NCI-H2227 treated with DMSO at 0.1 percent for 48 hours (cell line): ENCODE data around the gene TRIM74.
"Not testable (repeated sequence)": the region's sequence is repeated elsewhere in the genome, so short reads cannot be mapped to it uniquely, and the experiment has no call there.

Experiments
- DNase-seq: peaks from one replicate; lab custom pipeline; 2025; lab: John Stamatoyannopoulos, UW

The TRIM74 gene

GRCh38 chr7:72954563-72955198 is 14.6 kb downstream of the TRIM74 start:
- not testable (repeated sequence) for DNase-seq

GRCh38 chr7:72953901-72954562 is 15.2 kb downstream of the TRIM74 start:
- DNase-seq = not testable (repeated sequence)

- not testable (repeated sequence) for DNase-seq
These were observed 18.8 kb downstream of the TRIM74 start for GRCh38 chr7:72950432-72950831.

DNA sequence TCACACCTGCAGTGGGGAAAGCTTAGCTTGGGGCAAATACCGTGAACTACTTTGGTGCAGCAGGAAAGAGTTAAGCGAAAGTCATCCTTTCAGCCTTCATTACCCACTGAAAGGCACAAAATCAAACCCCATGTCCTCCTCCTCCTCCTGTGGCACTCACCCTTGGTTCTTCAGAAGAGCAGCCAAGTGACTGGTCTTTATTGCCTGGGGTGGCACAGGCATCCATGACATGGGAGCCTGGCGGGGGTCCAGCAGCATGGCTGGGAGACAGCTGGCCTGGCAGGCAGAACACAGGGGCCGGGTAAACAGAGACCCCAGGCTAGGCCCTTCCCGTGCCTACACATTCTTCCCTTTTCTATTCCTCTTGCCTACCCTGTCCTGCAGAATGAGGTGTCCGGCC is 19.6 kb downstream of the TRIM74 start:
- not testable (repeated sequence) for DNase-seq

DNA sequence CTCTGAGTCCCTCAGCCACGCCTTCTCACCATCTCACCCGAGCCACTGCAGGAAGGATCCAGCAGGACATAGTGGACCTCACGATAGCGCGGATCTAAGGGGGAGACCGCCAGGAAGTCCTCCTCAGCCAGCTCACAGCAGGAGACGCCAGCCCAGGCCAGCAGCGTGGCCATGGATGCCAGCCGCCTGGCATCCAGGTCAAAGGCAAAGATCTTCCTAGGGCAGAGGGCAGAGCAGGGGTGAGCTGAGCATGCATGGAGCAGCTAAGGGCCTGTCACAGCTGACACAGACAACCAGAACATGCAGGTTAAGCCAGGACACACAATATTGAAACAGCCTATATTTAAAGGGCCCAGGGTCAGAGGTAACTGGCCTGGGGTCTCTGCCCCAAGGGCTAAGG is 20.0 kb downstream of the TRIM74 start:
- not testable (repeated sequence) for DNase-seq

- DNase-seq = not testable (repeated sequence)
These were observed 20.6 kb downstream of the TRIM74 start for GRCh38 chr7:72948714-72949113.

DNA sequence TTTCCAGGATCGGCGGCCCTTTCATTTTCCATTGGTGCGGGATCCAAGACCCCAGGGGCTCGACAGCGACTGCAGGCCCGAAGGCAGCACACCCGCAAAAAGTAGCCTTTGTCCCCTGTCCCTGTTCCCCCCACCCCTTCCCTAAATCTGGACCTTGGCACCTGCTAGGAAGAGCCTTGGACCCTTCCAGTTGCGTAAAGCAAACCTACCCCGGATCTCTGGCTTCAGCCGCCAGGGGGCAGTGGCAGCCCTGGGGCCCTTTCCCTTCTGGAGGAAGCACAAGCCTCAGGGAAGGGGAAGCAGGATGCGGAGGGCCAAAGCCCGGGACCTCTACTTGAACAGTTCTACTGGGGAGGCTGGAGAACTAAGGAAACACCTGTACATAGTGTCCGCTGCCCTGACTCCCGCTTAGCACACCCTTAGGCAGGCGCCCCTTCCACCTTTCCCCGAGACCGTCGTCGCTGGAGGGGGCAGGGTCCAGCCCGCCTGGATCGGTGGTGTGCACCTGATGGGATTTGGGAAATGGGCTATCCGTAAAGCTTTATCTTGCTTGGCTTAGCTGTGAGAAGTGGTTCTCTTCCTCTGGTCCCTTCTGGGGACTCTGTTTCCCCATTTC is 23.0 kb downstream of the TRIM74 start:
- not testable (repeated sequence) for DNase-seq

DNA sequence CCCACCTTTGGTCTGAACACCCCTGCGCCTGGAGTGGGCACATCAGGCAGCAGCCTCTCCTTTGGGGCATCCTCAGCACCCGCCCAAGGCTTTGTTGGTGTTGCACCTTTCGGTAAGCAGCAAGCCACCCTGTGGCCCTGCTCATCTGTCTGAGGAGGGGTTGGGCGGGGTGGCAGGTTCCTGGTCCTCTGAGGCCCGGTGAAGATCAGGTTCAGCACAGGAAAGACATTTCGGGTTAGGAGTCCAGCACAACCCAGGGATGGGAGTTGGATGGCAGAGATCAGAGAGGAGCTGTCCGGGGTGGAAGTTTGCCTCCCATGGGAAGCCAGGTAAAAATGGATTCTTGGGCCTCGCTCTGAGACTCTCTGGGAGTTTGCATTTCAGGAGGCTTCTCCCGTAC is 23.7 kb downstream of the TRIM74 start:
- DNase-seq = not testable (repeated sequence)

DNA sequence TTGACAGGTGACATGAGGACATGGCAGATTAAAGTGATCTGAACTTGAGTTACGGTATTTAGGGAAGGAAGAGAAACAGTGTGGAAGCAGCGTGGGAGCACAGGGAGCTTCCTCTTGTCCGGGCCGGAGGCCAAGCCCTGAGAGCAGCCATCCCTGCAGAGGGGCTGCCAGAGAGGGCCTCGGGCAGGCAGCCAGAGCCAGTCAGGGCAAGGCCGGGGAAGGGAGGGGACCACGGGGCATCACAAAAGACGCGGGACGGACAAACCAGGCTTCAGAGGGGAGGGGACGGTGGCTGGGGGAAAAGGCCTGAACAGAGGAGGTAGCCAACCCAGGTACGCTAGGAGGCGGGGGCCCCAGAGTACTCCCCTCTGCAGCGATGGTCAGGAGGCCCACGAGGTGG is 24.3 kb downstream of the TRIM74 start:
- not testable (repeated sequence) for DNase-seq

- not testable (repeated sequence) for DNase-seq
These were observed 26.3 kb downstream of the TRIM74 start for GRCh38 chr7:72942956-72943355.

DNA sequence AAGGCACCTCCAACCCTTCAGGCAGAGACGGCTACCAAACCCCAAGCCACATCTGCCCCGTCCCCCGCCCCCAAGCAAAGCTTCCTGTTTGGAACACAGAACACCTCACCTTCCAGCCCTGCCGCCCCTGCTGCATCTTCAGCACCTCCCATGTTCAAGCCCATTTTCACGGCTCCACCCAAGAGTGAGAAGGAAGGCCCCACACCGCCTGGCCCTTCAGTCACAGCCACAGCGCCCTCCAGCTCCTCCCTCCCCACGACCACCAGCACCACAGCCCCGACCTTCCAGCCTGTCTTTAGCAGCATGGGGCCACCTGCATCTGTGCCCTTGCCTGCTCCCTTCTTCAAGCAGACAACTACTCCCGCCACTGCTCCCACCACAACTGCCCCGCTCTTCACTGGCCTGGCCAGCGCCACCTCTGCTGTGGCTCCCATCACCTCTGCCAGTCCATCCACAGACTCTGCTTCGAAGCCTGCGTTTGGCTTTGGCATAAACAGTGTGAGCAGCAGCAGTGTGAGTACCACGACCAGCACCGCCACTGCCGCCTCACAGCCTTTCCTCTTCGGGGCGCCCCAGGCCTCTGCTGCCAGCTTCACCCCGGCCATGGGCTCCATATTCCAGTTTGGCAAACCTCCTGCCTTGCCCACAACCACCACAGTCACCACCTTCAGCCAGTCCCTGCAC is 27.1 kb downstream of the TRIM74 start:
- not testable (repeated sequence) for DNase-seq

DNA sequence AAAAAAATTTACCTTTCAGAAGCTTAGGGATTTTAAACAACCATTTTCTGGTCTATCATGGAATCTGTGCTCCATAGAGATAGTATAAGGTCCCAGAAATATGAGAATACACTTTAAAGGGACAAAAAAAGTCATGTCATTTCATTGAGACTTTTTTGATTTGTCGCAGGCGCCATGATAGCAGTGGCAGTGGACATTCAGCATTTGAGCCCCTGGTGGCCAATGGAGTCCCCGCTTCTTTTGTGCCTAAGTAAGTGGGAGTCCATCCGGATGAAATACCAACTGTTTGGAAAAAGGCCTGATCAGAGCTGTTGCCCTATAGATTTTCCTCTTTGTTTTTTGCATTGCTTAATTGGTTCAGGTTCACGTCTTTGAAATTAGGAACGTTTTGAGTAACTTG is 41.0 kb downstream of the TRIM74 start:
- DNase-seq = not testable (repeated sequence)

DNA sequence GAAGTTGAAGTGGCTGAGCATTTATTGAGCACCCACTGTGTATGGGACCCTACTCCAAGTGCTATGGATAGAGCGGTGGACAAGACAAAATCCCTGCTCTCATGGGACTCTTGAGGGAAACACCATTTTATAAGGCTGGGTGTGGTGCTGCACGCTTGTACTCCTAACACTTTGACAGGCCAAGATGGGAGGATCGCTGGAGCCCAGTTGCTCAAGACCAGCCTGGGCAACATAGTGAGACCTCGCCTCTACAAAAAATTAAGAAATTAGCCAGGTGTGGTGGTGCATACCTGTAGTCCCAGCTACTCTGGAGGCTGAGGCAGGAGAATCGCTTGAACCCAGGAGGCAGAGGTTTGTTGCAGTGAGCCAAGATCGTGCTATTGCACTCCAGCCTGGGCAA is 41.5 kb downstream of the TRIM74 start:
- DNase-seq = not testable (repeated sequence)

- no peak for DNase-seq
These were observed 43.6 kb downstream of the TRIM74 start for GRCh38 chr7:72925546-72926120.

DNA sequence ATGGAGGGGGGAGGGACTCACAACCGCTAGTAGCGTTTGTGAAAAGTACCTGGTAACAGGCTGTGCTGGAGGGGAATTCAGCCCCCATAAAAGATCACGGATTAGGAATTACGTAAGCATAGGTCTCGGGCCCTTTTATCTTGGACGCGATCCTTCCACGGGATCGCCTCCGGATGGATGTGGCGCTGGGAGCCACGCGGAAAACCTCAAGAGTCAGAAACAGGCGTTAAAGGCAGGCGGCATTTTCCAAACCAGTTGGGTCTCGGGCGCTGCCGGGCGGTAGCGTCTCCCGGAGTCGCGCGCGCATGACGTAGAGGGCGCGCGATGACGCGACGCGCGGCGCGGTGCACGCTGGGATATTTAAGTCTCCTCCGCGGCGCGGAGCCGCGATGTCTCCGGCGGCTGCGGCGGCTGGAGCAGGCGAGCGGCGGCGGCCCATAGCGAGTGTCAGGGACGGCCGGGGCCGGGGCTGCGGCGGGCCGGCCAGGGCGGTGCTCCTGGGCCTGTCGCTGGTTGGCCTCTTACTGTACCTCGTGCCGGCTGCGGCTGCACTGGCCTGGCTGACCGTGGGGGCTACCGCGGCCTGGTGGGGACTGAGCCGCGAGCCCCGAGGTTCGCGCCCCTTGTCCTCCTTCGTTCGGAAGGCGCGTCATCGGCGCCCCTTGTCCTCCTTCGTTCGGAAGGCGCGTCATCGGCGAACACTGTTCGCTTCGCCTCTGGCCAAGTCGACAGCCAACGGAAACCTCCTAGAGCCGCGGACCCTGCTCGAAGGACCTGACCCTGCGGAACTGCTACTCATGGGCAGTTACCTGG is 44.3 kb downstream of the TRIM74 start, which contains the start of gene POM121:
TSS of gene POM121 (plus strand) at position 363 of the 813 bp plus-strand sequence. CDS start at position 390, 27 bp downstream.
- DNase-seq = peak; percentile 84

GRCh38 chr7:72924386-72924732 is 44.9 kb downstream of the TRIM74 start:
- no peak for DNase-seq

DNA sequence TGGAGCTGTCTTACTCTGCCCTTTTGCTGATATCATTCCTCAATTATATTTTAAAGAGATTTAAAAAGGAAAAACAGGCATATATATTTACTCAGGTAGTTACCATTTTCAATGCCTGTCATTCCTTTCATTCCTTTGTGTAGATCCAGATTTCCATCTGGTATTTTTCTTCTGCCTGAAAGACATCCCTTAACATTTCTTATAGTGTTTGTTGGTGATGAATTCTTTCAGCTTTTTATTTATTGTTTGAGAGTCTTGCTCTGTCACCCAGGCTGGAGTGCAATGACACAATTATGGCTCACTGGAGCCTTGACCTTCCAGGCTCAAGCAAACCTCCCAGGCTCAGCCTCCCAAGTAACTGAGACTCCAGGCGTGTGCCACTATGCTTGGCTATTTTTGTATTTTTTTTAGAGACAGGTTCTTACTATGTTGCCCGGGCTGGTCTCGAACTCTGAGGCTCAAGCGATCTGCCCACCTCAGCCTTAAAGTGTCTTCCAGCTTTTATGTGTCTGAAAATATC is 50.0 kb downstream of the TRIM74 start:
- DNase-seq = no peak

- peak; percentile 41 for DNase-seq
These were observed 54.3 kb downstream of the TRIM74 start for GRCh38 chr7:72914756-72915525.

DNA sequence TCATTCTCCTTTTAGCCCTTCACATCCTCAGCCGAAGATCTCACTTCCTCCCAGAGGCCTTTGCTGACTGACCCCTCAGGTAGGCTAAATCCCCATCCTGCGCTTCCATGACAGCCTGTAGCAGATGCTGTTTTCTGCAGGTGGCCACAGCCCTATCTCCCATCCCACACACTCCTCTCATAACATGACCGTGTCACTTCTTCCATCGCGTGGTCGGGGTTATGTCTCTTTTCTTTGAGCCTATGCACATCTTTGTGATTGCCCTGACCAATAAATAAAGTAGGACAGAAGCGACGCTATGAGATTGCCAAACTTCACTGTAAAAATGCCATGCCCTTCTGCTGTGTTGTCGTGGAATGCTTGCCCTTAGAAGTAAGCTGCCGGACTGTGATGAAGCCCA is 55.5 kb downstream of the TRIM74 start:
- DNase-seq = not testable (repeated sequence)

DNA sequence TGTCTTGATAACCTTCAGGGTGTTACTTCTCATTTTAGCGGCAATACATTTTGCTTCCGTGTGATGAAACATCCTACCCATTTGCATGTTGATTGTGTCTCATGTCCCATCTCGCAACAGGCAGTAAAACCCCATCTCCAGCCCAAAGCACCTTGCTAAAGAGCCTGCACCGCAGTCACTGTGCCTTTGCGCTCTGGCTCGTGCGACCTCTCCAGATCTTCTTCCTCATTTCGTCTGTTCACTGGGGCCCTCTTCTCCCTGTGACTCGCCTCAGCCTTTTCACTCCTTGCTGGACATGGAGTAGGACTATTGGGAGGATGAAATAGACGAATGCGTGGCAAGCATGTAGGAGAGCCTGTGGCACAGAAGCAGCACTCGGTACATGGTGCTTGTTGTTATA is 57.9 kb downstream of the TRIM74 start:
- not testable (repeated sequence) for DNase-seq
